ENCODE data around the gene ZC3HAV1. TPM values are rescaled to one million over a fixed set of nuclear protein-coding genes. Genes with fewer than 3 reads are reported as not detected.

The ZC3HAV1 gene
- total and polyA plus RNA-seq, 2 of the 4 experiments (the other 2 are of a cell fraction), result 9.9 to 22.4 TPM

GRCh38 chr7:139152149-139152548, 42.6 kb upstream of the ZC3HAV1 start:
- no peak overlapping the region for H3K14ac ChIP-seq (replicated peaks; ENCODE audit: low read depth, low read length)
- no peak overlapping the region for H4K5ac ChIP-seq (ENCODE audit: low read depth, low read length)
- no peak overlapping the region for H3K4me2 ChIP-seq (ENCODE audit: low read depth, low read length)
- no peak overlapping the region for H2AK9ac ChIP-seq (replicated peaks; ENCODE audit: low read depth, low read length, poor library complexity)
- no peak overlapping the region for H2BK120ac ChIP-seq (ENCODE audit: low read depth, low read length)
- H3K4ac ChIP-seq (ENCODE audit: low read depth, low read length), result no peak overlapping the region
- H2BK5ac ChIP-seq (ENCODE audit: low read depth, low read length, poor library complexity, severe bottlenecking), result no peak overlapping the region
- H3K23ac ChIP-seq (ENCODE audit: low read depth, low read length), result no peak overlapping the region
- H2BK15ac ChIP-seq (ENCODE audit: low read depth, low read length), result no peak overlapping the region
- H2BK20ac ChIP-seq (ENCODE audit: low read depth, low read length), result no peak overlapping the region
- no peak overlapping the region for H2AK5ac ChIP-seq (ENCODE audit: low read depth, low read length)
- no peak overlapping the region for H2AFZ ChIP-seq (replicated peaks; ENCODE audit: low read length, poor library complexity)
- H3K27me3 ChIP-seq (ENCODE audit: control insufficient read depth, insufficient read depth, low read length), result no peaks in the 10 kb centered on the region
- no CpG with 5 or more reads among the region's 1 CpG for WGBS, 2 experiments (ENCODE audit: extremely low coverage in 2 of 2, insufficient read length in 1 of 2)
- H3K79me1 ChIP-seq (ENCODE audit: low read depth in 1 of 2, low read length in 2 of 2), result no peaks in the 10 kb centered on the region
- no peak overlapping the region for H3K56ac ChIP-seq (ENCODE audit: extremely low read depth, insufficient read depth, low read length)
- no peaks in the 10 kb centered on the region for H3K36me3 ChIP-seq (ENCODE audit: control insufficient read depth, insufficient read depth, low read length)
- intact Hi-C loops (cut with micrococcal nuclease) (no loop called here), in situ Hi-C loops (cut with MboI; ENCODE audit: low sequenced_read_pairs) (no loop called here), dilution Hi-C loops (cut with HindIII; ENCODE audit: low sequenced_read_pairs, unreplicated experiment) (no loop called here)
- no peaks in the 10 kb centered on the region for H3K9me3 ChIP-seq (ENCODE audit: control insufficient read depth, insufficient read depth, low read length)
- TF ChIP-seq USF2 (IDR thresholded peaks at IDR 0.05; ENCODE audit: low read depth, low read length) (no peak), ELK1 (IDR thresholded peaks at IDR 0.05; ENCODE audit: borderline replicate concordance, low read depth, low read length) (no peak), MAFK (IDR thresholded peaks at IDR 0.05; ENCODE audit: low read depth, low read length) (no peak), RAD21 (IDR thresholded peaks at IDR 0.05; ENCODE audit: low read length) (no peak), CHD1 (IDR thresholded peaks at IDR 0.05; ENCODE audit: low read depth, low read length) (no peak), CTCF (conservative IDR thresholded peaks at IDR 0.05; ENCODE audit: low read depth, low read length) (no peak), MAZ (IDR thresholded peaks at IDR 0.05; ENCODE audit: borderline replicate concordance, low read depth, low read length) (no peak), SMC3 (IDR thresholded peaks at IDR 0.05; ENCODE audit: low read depth, low read length) (no peak), POLR2A (IDR thresholded peaks at IDR 0.05; ENCODE audit: low read depth, low read length) (no peak), BHLHE40 (IDR thresholded peaks at IDR 0.05; ENCODE audit: low read depth, low read length) (no peak), MXI1 (IDR thresholded peaks at IDR 0.05; ENCODE audit: borderline replicate concordance, low read depth, low read length) (no peak)
- H3K27ac ChIP-seq (ENCODE audit: insufficient read depth, low read length), result no peak overlapping the region
- H4K91ac ChIP-seq (ENCODE audit: insufficient read depth, low read depth, low read length), result no peak overlapping the region
- no TSS peak for BruUV-seq (replicated peaks)
- H3K4me1 ChIP-seq (ENCODE audit: control insufficient read depth, insufficient read depth, low read length), result no peaks in the 10 kb centered on the region
- no peak for DNase-seq
- CTCF ChIA-PET, result no interaction called here
- no peaks in the 10 kb centered on the region for H3K9me1 ChIP-seq (ENCODE audit: insufficient read depth, low read length)
- POLR2A ChIA-PET (ENCODE audit: unreplicated experiment), result no interaction called here
- ATAC-seq (ENCODE audit: low read depth), result no peak
- no peak overlapping the region for H3K18ac ChIP-seq (ENCODE audit: low read depth, low read length)
- H3K4me3 ChIP-seq (ENCODE audit: insufficient read depth, low read depth, low read length), result no peak overlapping the region
- no peak overlapping the region for H3K9ac ChIP-seq (ENCODE audit: low read depth, low read length)
- no peak overlapping the region for H4K8ac ChIP-seq (ENCODE audit: low read depth in 2 of 2, low read length in 2 of 2)
- no peaks in the 10 kb centered on the region for H4K20me1 ChIP-seq (ENCODE audit: insufficient read depth, low read length)
